SH-SY5Y (cell line): Measurements from ENCODE around the gene BAG2.

ENCODE experiments used
- GATA2 ChIP-seq: IDR thresholded peaks from 2 replicates; pipeline ENCODE4 v1.6.1; 2011; ENCODE audit warnings: mild to moderate bottlenecking, low read depth, low read length
- GATA3 ChIP-seq: IDR thresholded peaks from 2 replicates; pipeline ENCODE4 v1.6.1; 2011; ENCODE audit warnings: low read depth, mild to moderate bottlenecking, low read length, moderate library complexity

GRCh38 chr6:57147955-57148858 lies 23.9 kb upstream of the BAG2 start:
- TF ChIP-seq GATA2: no peak
- no peak for TF ChIP-seq GATA3
